ENCODE results near the gene MRPS18A. TPM values are rescaled to one million over a fixed set of nuclear protein-coding genes. Genes with fewer than 3 reads are reported as not detected.
"Not testable (repeated sequence)": the region's sequence is repeated elsewhere in the genome, so short reads cannot be mapped to it uniquely, and the experiment has no call there.

Gene MRPS18A
- total RNA-seq, 2 donors from 2014 or later, result 37.8 to 51.5 TPM

- DNase-seq (ENCODE audit: low spot score in 2 of 2) (no peak), ATAC-seq (peak; percentile 8 to 18)
- H3K27ac Mint-ChIP-seq, result peak overlapping the region; percentile 95 to 98
- peaks cover 23 to 38% of the 10 kb centered on the region in 2 donors for H3K36me3 Mint-ChIP-seq
- H3K9me3 Mint-ChIP-seq, result no peaks in the 10 kb centered on the region
These were observed 51.3 kb downstream of the MRPS18A start for GRCh38 chr6:43636308-43636659.

- H3K27ac Mint-ChIP-seq, result peak within 1 kb of the TSS; percentile 95 to 98
- peaks cover 23 to 36% of the 10 kb centered on the region in 2 donors for H3K36me3 Mint-ChIP-seq
- peak; percentile 88 to 90 for ATAC-seq
- DNase-seq (ENCODE audit: low spot score in 2 of 2), result peak; percentile 85 to 92
- no peaks in the 10 kb centered on the region for H3K9me3 Mint-ChIP-seq
These were observed 51.9 kb downstream of the MRPS18A start, which contains the start of gene MAD2L1BP for GRCh38 chr6:43635387-43636307. MAD2L1BP (plus strand) TSS chr6:43635840; CDS start chr6:43635876, 36 bp downstream.

GRCh38 chr6:43634702-43635303, 52.8 kb downstream of the MRPS18A start:
- H3K27ac Mint-ChIP-seq, result peak overlapping the region in 1 of 2 donors; percentile 95
- no peak for ATAC-seq
- DNase-seq (ENCODE audit: low spot score in 2 of 2), result no peak
- H3K36me3 Mint-ChIP-seq, result peaks cover 16 to 27% of the 10 kb centered on the region in 2 donors
- no peaks in the 10 kb centered on the region for H3K9me3 Mint-ChIP-seq

- peaks cover 17 to 21% of the 10 kb centered on the region in 2 donors for H3K36me3 Mint-ChIP-seq
- ATAC-seq; H3K9me3 Mint-ChIP-seq; H3K27ac Mint-ChIP-seq; DNase-seq (ENCODE audit: low spot score in 2 of 2): not testable (repeated sequence)
These were observed 54.6 kb downstream of the MRPS18A start for GRCh38 chr6:43633002-43633401.

GRCh38 chr6:43630980-43631619, 56.5 kb downstream of the MRPS18A start:
- H3K9me3 Mint-ChIP-seq, result no peaks in the 10 kb centered on the region
- peak overlapping the region in 1 of 2 donors; percentile 72 for H3K27ac Mint-ChIP-seq
- ATAC-seq, result no peak
- no peak for DNase-seq (ENCODE audit: low spot score in 2 of 2)
- peaks cover 14 to 26% of the 10 kb centered on the region in 2 donors for H3K36me3 Mint-ChIP-seq

GRCh38 chr6:43629505-43630300, 57.9 kb downstream of the MRPS18A start:
- peak; percentile 91 to 94 for DNase-seq (ENCODE audit: low spot score in 2 of 2)
- peak; percentile 76 to 81 for ATAC-seq
- Mint-ChIP-seq H3K27ac (peak overlapping the region; percentile 98 to 100), H3K36me3 (peaks cover 11 to 24% of the 10 kb centered on the region in 2 donors), H3K9me3 (no peaks in the 10 kb centered on the region)

GRCh38 chr6:43629104-43629504, 58.5 kb downstream of the MRPS18A start, which contains the start of gene GTPBP2:
GTPBP2 (minus strand) TSS chr6:43629264; CDS start chr6:43629162, 102 bp downstream.
- peak; percentile 96 for DNase-seq (ENCODE audit: low spot score in 2 of 2)

GRCh38 chr6:43628393-43629103, 59.0 kb downstream of the MRPS18A start:
- Mint-ChIP-seq H3K9me3 (no peaks in the 10 kb centered on the region), H3K27ac (peak overlapping the region; percentile 98 to 99), H3K36me3 (peaks cover 11 to 29% of the 10 kb centered on the region in 2 donors)
- peak; percentile 9 to 30 for ATAC-seq
- peak in 1 of 2 donors; percentile 64 for DNase-seq (ENCODE audit: low spot score in 2 of 2)

More at GRCh38 chr6:43629104-43629504, 58.5 kb downstream of the MRPS18A start, which contains the start of gene GTPBP2:
- Mint-ChIP-seq H3K9me3 (no peaks in the 10 kb centered on the region), H3K27ac (peak within 1 kb of the TSS; percentile 98 to 100), H3K36me3 (peaks cover 11 to 24% of the 10 kb centered on the region in 2 donors)
- peak; percentile 85 to 86 for ATAC-seq

GRCh38 chr6:43627008-43627825, 60.4 kb downstream of the MRPS18A start:
- DNase-seq (ENCODE audit: low spot score in 2 of 2), result peak in 1 of 2 donors; percentile 62

GRCh38 chr6:43625393-43625992, 62.1 kb downstream of the MRPS18A start:
- H3K27ac Mint-ChIP-seq, result peak overlapping the region in 1 of 2 donors; percentile 98
- DNase-seq (ENCODE audit: low spot score in 2 of 2) (no peak), ATAC-seq (no peak)
- H3K36me3 Mint-ChIP-seq, result peaks cover 23 to 43% of the 10 kb centered on the region in 2 donors
- H3K9me3 Mint-ChIP-seq, result no peaks in the 10 kb centered on the region

More at GRCh38 chr6:43627008-43627825, 60.4 kb downstream of the MRPS18A start:
- Mint-ChIP-seq H3K9me3 (no peaks in the 10 kb centered on the region), H3K27ac (peak overlapping the region; percentile 83 to 98), H3K36me3 (peaks cover 21 to 37% of the 10 kb centered on the region in 2 donors)
- ATAC-seq, result no peak

GRCh38 chr6:43624786-43625288, 62.8 kb downstream of the MRPS18A start:
- H3K9me3 Mint-ChIP-seq, result no peaks in the 10 kb centered on the region
- H3K36me3 Mint-ChIP-seq, result peaks cover 23 to 43% of the 10 kb centered on the region in 2 donors
- DNase-seq (ENCODE audit: low spot score in 2 of 2) (no peak), ATAC-seq (no peak)
- peak overlapping the region in 1 of 2 donors; percentile 98 for H3K27ac Mint-ChIP-seq

- H3K27ac Mint-ChIP-seq, result peak overlapping the region in 1 of 2 donors; percentile 60
- ATAC-seq (no peak), DNase-seq (ENCODE audit: low spot score in 2 of 2) (no peak)
- peaks cover 18 to 43% of the 10 kb centered on the region in 2 donors for H3K36me3 Mint-ChIP-seq
- no peaks in the 10 kb centered on the region for H3K9me3 Mint-ChIP-seq
These were observed 63.5 kb downstream of the MRPS18A start for GRCh38 chr6:43623880-43624785.

- Mint-ChIP-seq H3K9me3 (no peaks in the 10 kb centered on the region), H3K27ac (peak overlapping the region; percentile 32 to 60), H3K36me3 (peaks cover 11 to 35% of the 10 kb centered on the region in 2 donors)
- DNase-seq (ENCODE audit: low spot score in 2 of 2) (no peak), ATAC-seq (no peak)
These were observed 65.0 kb downstream of the MRPS18A start for GRCh38 chr6:43622541-43622940.

All from activated naive CD4-positive, alpha-beta T cell treated with anti-CD3 and anti-CD28 coated beads, Interleukin-2, amount 50 U/mL, for 72 hours (primary cell).